ENCODE measurements around the gene PYGO2.

DNA sequence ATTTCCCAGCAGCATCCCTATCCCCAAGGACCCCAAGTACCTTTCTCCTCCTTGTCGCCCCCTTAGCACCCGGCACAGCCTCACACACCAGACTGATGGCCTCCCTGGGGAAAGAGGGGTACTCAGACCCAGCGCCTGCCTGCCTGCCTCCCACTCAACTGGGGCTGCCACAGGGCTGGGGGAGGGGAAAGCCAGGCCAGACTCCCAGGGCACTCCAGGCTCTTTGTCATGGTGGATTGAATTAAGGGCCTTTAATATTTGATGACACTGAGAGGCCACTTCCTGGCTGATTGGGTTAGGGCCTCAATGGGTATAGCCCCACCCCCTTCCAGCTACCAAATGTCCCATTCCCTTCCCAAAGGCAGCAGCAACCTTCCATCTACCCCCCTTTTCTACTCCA, 7.1 kb upstream of the PYGO2 start:
- TF ChIP-seq, protein P1, sequence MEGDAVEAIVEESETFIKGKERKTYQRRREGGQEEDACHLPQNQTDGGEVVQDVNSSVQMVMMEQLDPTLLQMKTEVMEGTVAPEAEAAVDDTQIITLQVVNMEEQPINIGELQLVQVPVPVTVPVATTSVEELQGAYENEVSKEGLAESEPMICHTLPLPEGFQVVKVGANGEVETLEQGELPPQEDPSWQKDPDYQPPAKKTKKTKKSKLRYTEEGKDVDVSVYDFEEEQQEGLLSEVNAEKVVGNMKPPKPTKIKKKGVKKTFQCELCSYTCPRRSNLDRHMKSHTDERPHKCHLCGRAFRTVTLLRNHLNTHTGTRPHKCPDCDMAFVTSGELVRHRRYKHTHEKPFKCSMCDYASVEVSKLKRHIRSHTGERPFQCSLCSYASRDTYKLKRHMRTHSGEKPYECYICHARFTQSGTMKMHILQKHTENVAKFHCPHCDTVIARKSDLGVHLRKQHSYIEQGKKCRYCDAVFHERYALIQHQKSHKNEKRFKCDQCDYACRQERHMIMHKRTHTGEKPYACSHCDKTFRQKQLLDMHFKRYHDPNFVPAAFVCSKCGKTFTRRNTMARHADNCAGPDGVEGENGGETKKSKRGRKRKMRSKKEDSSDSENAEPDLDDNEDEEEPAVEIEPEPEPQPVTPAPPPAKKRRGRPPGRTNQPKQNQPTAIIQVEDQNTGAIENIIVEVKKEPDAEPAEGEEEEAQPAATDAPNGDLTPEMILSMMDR (conservative IDR thresholded peaks at IDR 0.05; ENCODE audit: low read length): no peak
- no peak for TF ChIP-seq EZH2phosphoT487 (IDR thresholded peaks at IDR 0.05; ENCODE audit: borderline replicate concordance)
